Astrocyte of the cerebellum (primary cell): ENCODE results near the gene TMEM183A.

Experiments
- DNase-seq: peaks from one replicate; pipeline ENCODE4 v3.0.0-alpha.2; 2011; ENCODE audit warnings: low read depth
- H3K4me3 ChIP-seq: 2 replicates; pipeline ENCODE4 v1.5.1; 2011; ENCODE audit warnings: mild to moderate bottlenecking, low read depth, low read length, moderate library complexity
- CTCF ChIP-seq: IDR thresholded peaks from 2 replicates; pipeline ENCODE4 v1.5.1; 2012; ENCODE audit warnings: low read length, low read depth, moderate library complexity, mild to moderate bottlenecking; ENCODE audit errors: missing control alignments
- in situ Hi-C: cut with HindIII; loops from 2 replicates; pipeline ENCODE4 v1.10.0; 2017; ENCODE audit warnings: low sequenced_read_pairs

Gene TMEM183A

DNA sequence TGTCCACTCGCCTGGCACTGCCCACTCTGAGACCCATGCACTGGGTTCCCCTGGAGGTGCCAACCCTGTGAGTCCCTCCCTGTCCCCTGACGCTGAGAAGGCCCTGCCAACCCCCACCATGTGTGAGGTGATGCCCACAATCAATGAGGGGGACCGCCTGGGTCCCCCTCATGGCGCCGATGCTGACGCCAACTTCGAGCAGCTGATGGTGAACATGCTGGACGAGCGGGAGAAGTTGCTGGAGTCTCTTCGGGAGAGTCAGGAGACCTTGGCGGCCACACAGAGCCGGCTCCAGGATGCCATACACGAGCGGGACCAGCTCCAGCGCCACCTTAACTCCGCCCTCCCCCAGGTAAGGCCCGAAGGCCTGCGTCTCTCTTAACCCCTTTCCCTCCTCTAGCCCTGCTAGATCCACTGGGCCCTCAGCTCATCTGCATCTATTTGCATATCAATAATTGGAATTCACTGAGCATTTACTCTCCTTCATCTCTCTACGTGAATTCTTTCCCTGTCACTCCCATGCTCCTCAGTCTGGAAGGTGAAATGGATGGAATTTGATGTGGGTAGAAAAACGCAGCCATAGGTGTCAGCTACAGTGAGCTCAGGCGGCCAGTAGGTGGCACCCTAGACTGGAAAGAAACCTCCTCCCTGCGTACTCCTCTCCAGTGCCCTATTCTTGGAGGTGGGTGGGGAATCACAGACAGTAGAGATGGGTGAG lies 31.9 kb downstream of the TMEM183A start:
- peak; percentile 29 for DNase-seq
- peak; percentile 97 for TF ChIP-seq CTCF
- no peak overlapping the region for H3K4me3 ChIP-seq
- in situ Hi-C loops = no loop called here

- peak; percentile 23 for TF ChIP-seq CTCF
- in situ Hi-C loops = no loop called here
- no peak overlapping the region for H3K4me3 ChIP-seq
- no peak for DNase-seq
These were observed 32.7 kb downstream of the TMEM183A start for GRCh38 chr1:203039609-203040512.

DNA sequence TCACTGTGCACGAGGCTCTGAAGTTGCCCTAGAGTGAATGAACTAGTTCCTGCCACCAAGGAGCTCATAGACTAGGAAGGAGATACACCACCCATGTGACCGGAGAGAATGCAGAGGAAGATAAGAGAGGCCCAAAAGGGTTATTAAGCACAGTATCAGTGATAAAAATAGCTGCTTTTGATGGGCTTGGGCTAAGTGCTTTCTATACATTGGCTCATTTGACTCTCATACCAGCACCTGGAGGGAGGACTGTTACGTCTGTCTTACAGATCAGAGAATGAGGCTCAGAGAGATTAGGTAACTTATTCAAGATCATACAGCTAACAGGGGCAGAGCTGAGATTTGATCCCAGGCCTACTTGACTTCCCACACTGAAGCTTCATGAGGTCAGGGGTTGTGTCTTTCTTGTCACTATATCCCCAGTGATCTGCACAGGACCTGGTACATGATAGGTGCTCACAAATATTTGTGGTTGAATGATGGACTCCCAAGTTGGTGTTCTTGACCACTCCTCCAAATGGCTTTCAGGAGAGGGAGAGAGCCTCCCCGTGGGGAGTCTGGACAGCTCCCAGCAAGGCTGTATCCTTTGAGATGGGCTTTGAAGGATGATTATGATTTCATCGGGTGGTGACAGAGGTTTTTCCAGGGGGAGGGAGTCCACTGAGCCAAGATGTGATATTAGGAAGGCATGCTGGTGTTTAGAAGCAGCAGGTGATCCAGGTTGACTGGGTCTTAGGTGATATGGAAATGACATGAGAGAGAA lies 33.5 kb downstream of the TMEM183A start:
- in situ Hi-C loops = no loop called here
- no peak for DNase-seq
- no peak for TF ChIP-seq CTCF
- H3K4me3 ChIP-seq = no peak overlapping the region

DNA sequence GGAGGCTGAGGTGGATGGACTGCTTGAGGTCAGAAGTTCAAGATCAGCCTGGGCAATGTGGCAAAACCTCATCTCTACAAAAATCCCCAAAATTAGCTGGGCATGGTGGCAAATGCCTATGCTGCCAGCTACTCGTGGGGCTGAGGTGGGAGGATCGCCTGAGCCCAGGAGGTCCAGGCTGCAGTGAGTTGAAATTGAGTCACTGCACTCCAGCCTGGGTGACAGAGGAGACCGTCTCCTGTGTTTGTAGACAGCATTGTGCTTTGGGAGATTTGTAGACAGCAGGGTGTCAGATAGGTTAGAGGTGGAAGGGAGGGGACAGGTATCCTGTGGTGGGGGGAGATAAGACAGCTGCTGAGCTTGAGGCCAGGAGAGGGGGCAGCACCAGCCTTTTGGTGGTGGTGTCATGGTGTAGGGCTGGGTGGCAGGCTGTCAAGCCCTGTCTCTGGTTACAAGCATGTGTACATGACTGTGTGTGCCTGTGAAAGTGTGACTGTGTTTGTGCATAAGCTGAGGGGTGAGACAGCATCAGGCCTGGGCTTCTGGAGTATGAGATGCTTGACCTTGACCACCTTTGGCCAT lies 34.3 kb downstream of the TMEM183A start:
- H3K4me3 ChIP-seq = no peak overlapping the region
- DNase-seq = no peak
- in situ Hi-C loops = no loop called here
- TF ChIP-seq CTCF = no peak

DNA sequence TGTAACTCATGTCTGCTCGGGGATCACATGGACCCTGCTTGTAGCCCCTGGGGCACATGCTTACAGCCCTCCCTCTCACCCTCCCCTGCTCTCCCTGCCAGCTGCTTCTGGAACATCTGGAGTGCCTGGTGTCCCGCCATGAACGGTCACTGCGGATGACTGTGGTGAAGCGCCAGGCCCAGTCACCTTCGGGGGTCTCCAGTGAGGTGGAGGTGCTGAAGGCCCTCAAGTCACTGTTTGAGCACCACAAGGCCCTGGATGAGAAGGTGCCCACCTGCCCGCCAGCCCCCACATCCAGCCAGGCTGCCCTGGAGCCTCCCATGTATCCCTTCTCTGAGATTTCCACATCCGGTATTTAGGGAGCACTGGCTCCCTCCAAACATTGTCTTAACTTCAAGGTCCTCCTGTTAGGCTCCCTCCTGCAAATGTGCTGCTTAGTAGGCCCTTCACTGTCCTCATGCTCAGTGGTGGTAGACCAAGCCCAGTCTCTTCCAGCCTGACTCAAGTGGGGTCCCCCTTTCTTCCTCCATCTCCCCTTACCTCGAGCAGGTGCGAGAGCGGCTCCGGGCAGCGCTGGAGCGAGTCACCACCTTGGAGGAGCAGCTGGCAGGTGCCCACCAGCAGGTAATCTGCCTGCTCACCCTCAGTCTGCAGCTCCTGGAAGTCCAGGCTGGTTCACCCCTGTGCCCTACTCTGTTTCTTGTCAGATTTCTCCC lies 36.8 kb downstream of the TMEM183A start:
- no peak overlapping the region for H3K4me3 ChIP-seq
- in situ Hi-C loops = no loop called here
- no peak for DNase-seq
- no peak for TF ChIP-seq CTCF
